ENCODE measurements around the gene PP2D1. TPM values are rescaled to one million over a fixed set of nuclear protein-coding genes. Genes with fewer than 3 reads are reported as not detected.
A peak's percentile ranks its signal among the peaks of the same experiment; 100 is the strongest.

The PP2D1 gene
- total and polyA plus RNA-seq, 9 of the 15 experiments (the other 6 are each of a cell fraction or from before 2014, with no cell fraction given), result 0.07 to 0.10 TPM; not detected in 7

DNA sequence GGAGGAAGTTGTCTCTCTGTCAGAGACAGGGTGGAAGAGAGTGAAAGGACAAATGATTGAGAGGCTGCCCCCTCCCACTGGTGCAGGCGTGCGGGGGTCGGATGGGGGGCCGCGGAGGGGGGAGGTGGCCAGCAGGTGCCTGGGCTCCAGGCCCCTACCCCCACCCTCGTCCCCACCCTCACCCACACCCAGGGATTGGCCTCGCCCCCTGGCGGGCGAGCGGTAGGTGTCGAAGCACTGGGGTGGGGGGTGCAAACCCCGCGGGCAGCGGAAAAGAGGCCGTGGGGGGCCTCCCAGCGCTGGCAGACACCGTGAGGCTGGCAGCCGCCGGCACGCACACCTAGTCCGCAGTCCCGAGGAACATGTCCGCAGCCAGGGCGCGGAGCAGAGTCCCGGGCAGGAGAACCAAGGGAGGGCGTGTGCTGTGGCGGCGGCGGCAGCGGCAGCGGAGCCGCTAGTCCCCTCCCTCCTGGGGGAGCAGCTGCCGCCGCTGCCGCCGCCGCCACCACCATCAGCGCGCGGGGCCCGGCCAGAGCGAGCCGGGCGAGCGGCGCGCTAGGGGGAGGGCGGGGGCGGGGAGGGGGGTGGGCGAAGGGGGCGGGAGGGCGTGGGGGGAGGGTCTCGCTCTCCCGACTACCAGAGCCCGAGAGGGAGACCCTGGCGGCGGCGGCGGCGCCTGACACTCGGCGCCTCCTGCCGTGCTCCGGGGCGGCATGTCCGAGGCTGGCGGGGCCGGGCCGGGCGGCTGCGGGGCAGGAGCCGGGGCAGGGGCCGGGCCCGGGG is 27.9 kb upstream of the PP2D1 start, which contains the start of gene KAT2B (continued):
- TF ChIP-seq, protein P1, sequence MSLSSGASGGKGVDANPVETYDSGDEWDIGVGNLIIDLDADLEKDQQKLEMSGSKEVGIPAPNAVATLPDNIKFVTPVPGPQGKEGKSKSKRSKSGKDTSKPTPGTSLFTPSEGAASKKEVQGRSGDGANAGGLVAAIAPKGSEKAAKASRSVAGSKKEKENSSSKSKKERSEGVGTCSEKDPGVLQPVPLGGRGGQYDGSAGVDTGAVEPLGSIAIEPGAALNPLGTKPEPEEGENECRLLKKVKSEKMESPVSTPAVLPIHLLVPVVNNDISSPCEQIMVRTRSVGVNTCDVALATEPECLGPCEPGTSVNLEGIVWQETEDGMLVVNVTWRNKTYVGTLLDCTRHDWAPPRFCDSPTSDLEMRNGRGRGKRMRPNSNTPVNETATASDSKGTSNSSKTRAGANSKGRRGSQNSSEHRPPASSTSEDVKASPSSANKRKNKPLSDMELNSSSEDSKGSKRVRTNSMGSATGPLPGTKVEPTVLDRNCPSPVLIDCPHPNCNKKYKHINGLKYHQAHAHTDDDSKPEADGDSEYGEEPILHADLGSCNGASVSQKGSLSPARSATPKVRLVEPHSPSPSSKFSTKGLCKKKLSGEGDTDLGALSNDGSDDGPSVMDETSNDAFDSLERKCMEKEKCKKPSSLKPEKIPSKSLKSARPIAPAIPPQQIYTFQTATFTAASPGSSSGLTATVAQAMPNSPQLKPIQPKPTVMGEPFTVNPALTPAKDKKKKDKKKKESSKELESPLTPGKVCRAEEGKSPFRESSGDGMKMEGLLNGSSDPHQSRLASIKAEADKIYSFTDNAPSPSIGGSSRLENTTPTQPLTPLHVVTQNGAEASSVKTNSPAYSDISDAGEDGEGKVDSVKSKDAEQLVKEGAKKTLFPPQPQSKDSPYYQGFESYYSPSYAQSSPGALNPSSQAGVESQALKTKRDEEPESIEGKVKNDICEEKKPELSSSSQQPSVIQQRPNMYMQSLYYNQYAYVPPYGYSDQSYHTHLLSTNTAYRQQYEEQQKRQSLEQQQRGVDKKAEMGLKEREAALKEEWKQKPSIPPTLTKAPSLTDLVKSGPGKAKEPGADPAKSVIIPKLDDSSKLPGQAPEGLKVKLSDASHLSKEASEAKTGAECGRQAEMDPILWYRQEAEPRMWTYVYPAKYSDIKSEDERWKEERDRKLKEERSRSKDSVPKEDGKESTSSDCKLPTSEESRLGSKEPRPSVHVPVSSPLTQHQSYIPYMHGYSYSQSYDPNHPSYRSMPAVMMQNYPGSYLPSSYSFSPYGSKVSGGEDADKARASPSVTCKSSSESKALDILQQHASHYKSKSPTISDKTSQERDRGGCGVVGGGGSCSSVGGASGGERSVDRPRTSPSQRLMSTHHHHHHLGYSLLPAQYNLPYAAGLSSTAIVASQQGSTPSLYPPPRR (CRISPR knock-in tag; IDR thresholded peaks at IDR 0.05; ENCODE audit: borderline replicate concordance), result no peak
- no peak for TF ChIP-seq PTBP1 (IDR thresholded peaks at IDR 0.05; ENCODE audit: low read depth, low read length)
- peak; percentile 76; the same call in 1 of the 2 replicates for TF ChIP-seq PHF8 (IDR thresholded peaks at IDR 0.05; ENCODE audit: borderline replicate concordance, low read length)
- no peak for TF ChIP-seq KLF10 (CRISPR knock-in tag; IDR thresholded peaks at IDR 0.05)
- peak; percentile 68 for TF ChIP-seq GATAD2B (IDR thresholded peaks at IDR 0.05; ENCODE audit: borderline replicate concordance)
- no peak; the same call in 1 of the 2 replicates for TF ChIP-seq FOXM1 (IDR thresholded peaks at IDR 0.05; ENCODE audit: low read depth)
- no peak for TF ChIP-seq FOXM1 (CRISPR knock-in tag; IDR thresholded peaks at IDR 0.05; ENCODE audit: low read depth)
- TF ChIP-seq, protein P2, sequence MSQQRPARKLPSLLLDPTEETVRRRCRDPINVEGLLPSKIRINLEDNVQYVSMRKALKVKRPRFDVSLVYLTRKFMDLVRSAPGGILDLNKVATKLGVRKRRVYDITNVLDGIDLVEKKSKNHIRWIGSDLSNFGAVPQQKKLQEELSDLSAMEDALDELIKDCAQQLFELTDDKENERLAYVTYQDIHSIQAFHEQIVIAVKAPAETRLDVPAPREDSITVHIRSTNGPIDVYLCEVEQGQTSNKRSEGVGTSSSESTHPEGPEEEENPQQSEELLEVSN (IDR thresholded peaks at IDR 0.05; ENCODE audit: borderline replicate concordance in 1 of 2, extremely low read depth in 1 of 2, insufficient read depth in 1 of 2, insufficient read length in 1 of 2, low read depth in 1 of 2, low read length in 1 of 2, poor library complexity in 1 of 2, severe bottlenecking in 1 of 2), result peak in 1 of 2 experiments; percentile 50
- TF ChIP-seq, protein P3, sequence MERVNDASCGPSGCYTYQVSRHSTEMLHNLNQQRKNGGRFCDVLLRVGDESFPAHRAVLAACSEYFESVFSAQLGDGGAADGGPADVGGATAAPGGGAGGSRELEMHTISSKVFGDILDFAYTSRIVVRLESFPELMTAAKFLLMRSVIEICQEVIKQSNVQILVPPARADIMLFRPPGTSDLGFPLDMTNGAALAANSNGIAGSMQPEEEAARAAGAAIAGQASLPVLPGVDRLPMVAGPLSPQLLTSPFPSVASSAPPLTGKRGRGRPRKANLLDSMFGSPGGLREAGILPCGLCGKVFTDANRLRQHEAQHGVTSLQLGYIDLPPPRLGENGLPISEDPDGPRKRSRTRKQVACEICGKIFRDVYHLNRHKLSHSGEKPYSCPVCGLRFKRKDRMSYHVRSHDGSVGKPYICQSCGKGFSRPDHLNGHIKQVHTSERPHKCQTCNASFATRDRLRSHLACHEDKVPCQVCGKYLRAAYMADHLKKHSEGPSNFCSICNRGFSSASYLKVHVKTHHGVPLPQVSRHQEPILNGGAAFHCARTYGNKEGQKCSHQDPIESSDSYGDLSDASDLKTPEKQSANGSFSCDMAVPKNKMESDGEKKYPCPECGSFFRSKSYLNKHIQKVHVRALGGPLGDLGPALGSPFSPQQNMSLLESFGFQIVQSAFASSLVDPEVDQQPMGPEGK (CRISPR knock-in tag; IDR thresholded peaks at IDR 0.05; ENCODE audit: borderline replicate concordance), result no peak
- TF ChIP-seq HNRNPUL1 (IDR thresholded peaks at IDR 0.05; ENCODE audit: low read length), result no peak
- no peak for TF ChIP-seq ZNF444 (CRISPR knock-in tag; IDR thresholded peaks at IDR 0.05)
- TF ChIP-seq FOXK1 (CRISPR knock-in tag; IDR thresholded peaks at IDR 0.05; ENCODE audit: borderline replicate concordance), result 0 out of 2 replicates have a peak, but pooled peaks have one; percentile 68
- TF ChIP-seq ZNF143 (CRISPR knock-in tag; IDR thresholded peaks at IDR 0.05), result no peak
- TF ChIP-seq, protein P4, sequence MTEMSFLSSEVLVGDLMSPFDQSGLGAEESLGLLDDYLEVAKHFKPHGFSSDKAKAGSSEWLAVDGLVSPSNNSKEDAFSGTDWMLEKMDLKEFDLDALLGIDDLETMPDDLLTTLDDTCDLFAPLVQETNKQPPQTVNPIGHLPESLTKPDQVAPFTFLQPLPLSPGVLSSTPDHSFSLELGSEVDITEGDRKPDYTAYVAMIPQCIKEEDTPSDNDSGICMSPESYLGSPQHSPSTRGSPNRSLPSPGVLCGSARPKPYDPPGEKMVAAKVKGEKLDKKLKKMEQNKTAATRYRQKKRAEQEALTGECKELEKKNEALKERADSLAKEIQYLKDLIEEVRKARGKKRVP (CRISPR knock-in tag; IDR thresholded peaks at IDR 0.05), result no peak
- TF ChIP-seq TSC22D4 (tag; IDR thresholded peaks at IDR 0.05), result no peak
- TF ChIP-seq, protein P5, sequence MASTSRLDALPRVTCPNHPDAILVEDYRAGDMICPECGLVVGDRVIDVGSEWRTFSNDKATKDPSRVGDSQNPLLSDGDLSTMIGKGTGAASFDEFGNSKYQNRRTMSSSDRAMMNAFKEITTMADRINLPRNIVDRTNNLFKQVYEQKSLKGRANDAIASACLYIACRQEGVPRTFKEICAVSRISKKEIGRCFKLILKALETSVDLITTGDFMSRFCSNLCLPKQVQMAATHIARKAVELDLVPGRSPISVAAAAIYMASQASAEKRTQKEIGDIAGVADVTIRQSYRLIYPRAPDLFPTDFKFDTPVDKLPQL (IDR thresholded peaks at IDR 0.05; ENCODE audit: extremely low read depth, insufficient read length), result no peak
- peak; percentile 51 for TF ChIP-seq EGR1 (conservative IDR thresholded peaks at IDR 0.05)

Measured in K562 (cell line).